Loucy (cell line): Measurements from ENCODE around the gene MYOM1.

Experiments
- H2AFZ ChIP-seq: fragments of 200-600 bp; sonication (generic); 2 replicates; pipeline ENCODE4 v1.6.0; 2016; ENCODE audit warnings: antibody characterized with exemption, mild to moderate bottlenecking, low read length, moderate library complexity
- H3F3A ChIP-seq: fragments of 200-600 bp; 2 replicates; pipeline ENCODE4 v1.6.0; 2016; ENCODE audit warnings: antibody characterized with exemption, low read depth, mild to moderate bottlenecking
- H3K27me3 ChIP-seq: fragments of 200-600 bp; sonication (generic); 2 replicates; pipeline ENCODE4 v1.6.1; 2014; ENCODE audit warnings: low read length, mild to moderate bottlenecking; ENCODE audit not compliant: insufficient read depth, poor library complexity, severe bottlenecking
- H3K36me3 ChIP-seq: fragments of 200-600 bp; sonication (generic); 2 replicates; pipeline ENCODE4 v1.6.1; 2016; ENCODE audit warnings: low read length; ENCODE audit not compliant: insufficient read depth
- H3K4me1 ChIP-seq: fragments of 200-600 bp; sonication (generic); 2 replicates; pipeline ENCODE4 v1.5.1; 2014; ENCODE audit warnings: low read length, mild to moderate bottlenecking; ENCODE audit not compliant: insufficient read depth, poor library complexity, severe bottlenecking
- H3K4me2 ChIP-seq: fragments of 200-600 bp; sonication (generic); 2 replicates; pipeline ENCODE4 v1.6.0; 2014; ENCODE audit warnings: antibody characterized with exemption, low read length, low read depth, mild to moderate bottlenecking; ENCODE audit not compliant: poor library complexity, severe bottlenecking
- H3K4me3 ChIP-seq: fragments of 200-600 bp; sonication (generic); 2 replicates; pipeline ENCODE4 v1.5.1; 2014; ENCODE audit warnings: low read length, mild to moderate bottlenecking, mixed read lengths; ENCODE audit not compliant: poor library complexity, severe bottlenecking
- H3K79me2 ChIP-seq: fragments of 200-600 bp; sonication (generic); 2 replicates; pipeline ENCODE4 v1.6.1; 2014; ENCODE audit warnings: low read length; ENCODE audit not compliant: insufficient read depth
- H3K9ac ChIP-seq: fragments of 200-600 bp; sonication (generic); 2 replicates; pipeline ENCODE4 v1.6.0; 2014; ENCODE audit warnings: mild to moderate bottlenecking, low read depth, low read length, moderate library complexity; ENCODE audit not compliant: poor library complexity, severe bottlenecking
- H3K9me2 ChIP-seq: fragments of 200-600 bp; sonication (generic); replicated peaks from 2 replicates; pipeline ENCODE4 v1.6.1; 2016; ENCODE audit warnings: low read depth, low read length, mixed read lengths
- H3K9me3 ChIP-seq: fragments of 200-600 bp; sonication (generic); 2 replicates; pipeline ENCODE4 v1.6.1; 2014; ENCODE audit warnings: mild to moderate bottlenecking, antibody characterized with exemption, low read length, low read depth; ENCODE audit not compliant: insufficient read depth
- H4K20me1 ChIP-seq: fragments of 200-600 bp; sonication (generic); 2 replicates; pipeline ENCODE4 v1.6.0; 2014; ENCODE audit warnings: antibody characterized with exemption, low read length, mild to moderate bottlenecking; ENCODE audit not compliant: insufficient read depth, poor library complexity, severe bottlenecking
- EZH2phosphoT487 ChIP-seq: fragments of 200-600 bp; IDR thresholded peaks from 2 replicates; pipeline ENCODE4 v1.6.1; 2018; ENCODE audit warnings: antibody characterized with exemption, mild to moderate bottlenecking, moderate library complexity, borderline replicate concordance
- TF ChIP-seq, protein P1 (sequence below): fragments of 200-600 bp; sonication (generic); conservative IDR thresholded peaks from 2 replicates; pipeline ENCODE4 v1.5.1; 2014; ENCODE audit warnings: mild to moderate bottlenecking, antibody characterized with exemption, low read length

The MYOM1 gene

DNA sequence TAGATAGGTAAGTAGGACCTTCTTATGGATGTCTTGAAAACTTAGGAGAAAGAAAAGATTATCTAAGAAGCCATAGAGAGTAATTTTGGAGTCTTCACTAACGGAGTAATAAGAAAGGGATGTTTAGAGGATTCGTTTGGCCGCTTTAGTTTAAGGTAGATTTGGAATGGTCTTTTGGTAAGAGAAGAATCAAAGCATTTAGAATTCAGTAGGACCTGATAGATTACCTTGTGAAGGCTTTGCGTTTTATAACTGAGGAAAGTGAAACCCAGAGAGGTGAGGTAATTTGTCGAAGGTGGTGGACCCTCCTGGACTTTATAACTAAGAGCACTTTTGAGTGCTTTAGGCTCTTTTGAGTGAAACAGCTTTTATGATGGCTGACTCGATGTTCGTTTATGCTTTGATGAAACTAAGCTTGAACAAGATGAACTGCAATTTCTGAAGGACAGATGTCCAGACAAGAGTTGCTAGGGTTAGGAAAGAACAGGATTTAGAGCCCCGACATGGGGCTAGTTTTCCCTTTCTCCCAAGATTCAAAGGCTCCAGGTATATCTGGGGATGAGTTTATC is 43.4 kb upstream of the MYOM1 start:
- no peaks in the 10 kb centered on the region for H3K9me3 ChIP-seq
- H3K4me2 ChIP-seq, result peak overlapping the region; percentile 94
- no peak overlapping the region for H2AFZ ChIP-seq
- H3K79me2 ChIP-seq, result peaks cover 87% of the 10 kb centered on the region
- no peaks in the 10 kb centered on the region for H3K27me3 ChIP-seq
- peaks cover 60% of the 10 kb centered on the region for H4K20me1 ChIP-seq
- peak overlapping the region; percentile 83 for H3K4me3 ChIP-seq
- H3K4me1 ChIP-seq, result peaks cover 70% of the 10 kb centered on the region
- TF ChIP-seq, protein P1, sequence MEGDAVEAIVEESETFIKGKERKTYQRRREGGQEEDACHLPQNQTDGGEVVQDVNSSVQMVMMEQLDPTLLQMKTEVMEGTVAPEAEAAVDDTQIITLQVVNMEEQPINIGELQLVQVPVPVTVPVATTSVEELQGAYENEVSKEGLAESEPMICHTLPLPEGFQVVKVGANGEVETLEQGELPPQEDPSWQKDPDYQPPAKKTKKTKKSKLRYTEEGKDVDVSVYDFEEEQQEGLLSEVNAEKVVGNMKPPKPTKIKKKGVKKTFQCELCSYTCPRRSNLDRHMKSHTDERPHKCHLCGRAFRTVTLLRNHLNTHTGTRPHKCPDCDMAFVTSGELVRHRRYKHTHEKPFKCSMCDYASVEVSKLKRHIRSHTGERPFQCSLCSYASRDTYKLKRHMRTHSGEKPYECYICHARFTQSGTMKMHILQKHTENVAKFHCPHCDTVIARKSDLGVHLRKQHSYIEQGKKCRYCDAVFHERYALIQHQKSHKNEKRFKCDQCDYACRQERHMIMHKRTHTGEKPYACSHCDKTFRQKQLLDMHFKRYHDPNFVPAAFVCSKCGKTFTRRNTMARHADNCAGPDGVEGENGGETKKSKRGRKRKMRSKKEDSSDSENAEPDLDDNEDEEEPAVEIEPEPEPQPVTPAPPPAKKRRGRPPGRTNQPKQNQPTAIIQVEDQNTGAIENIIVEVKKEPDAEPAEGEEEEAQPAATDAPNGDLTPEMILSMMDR, result no peak
- TF ChIP-seq EZH2phosphoT487, result no peak
- H3K9me2 ChIP-seq, result no peaks in the 10 kb centered on the region
- H3F3A ChIP-seq, result no peaks in the 10 kb centered on the region
- peaks cover 5% of the 10 kb centered on the region; the same call in 1 of the 2 replicates for H3K36me3 ChIP-seq
- H3K9ac ChIP-seq, result peak overlapping the region; percentile 91

DNA sequence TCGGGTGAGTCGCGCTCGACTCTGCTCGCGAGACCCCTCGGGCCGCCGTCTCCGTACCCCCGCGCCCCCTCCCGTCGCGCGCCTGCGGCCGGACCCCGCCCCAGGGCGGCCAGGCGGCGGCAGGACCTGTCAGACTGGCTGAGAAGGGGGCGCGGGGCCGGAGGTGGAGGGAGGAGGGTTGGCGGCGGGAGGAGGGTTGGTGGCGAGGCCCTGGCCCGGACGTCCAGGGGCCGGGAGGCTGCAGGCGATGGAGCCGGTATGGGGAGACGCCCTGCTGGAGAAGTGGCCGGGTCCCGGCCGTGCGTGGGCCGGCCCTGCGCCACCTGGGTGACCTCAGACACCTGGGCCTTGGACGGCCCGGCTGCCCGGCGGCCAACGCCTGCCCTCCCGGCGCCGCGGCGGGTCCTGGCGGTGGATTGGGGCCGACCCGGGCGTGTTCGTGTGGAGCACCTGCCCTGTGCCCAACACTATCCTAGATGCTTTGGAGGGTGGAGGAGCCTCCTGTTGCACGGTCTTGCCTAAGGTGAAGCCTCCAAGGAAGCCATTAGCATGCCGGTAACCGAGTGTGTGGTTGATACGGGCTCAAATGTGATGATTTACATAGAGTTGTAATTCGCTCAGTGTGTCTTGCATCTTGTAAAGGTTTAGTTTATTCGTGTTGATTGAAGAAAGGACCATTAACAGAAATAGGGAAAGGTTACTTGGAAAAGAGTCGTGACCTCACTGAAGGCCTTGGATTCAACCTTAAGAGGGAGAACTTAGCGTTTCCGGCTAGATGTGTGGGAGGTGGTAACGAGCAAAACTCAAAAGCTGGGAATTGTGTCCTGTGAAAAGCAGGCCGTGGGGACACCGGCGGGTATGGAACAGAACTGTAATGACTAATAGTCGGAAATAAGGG is 42.7 kb upstream of the MYOM1 start:
- Histone ChIP-seq H3K9ac (peak overlapping the region; percentile 91), H2AFZ (peak overlapping the region; percentile 47; the same call in 1 of the 2 replicates), H3K79me2 (peaks cover 79% of the 10 kb centered on the region), H3K4me1 (peaks cover 64% of the 10 kb centered on the region), H3K9me3 (no peaks in the 10 kb centered on the region), H3F3A (peaks cover 4% of the 10 kb centered on the region; the same call in 1 of the 2 replicates), H3K9me2 (no peaks in the 10 kb centered on the region), H3K27me3 (no peaks in the 10 kb centered on the region), H3K36me3 (peaks cover 11% of the 10 kb centered on the region; the same call in 1 of the 2 replicates), H4K20me1 (peaks cover 53% of the 10 kb centered on the region), H3K4me2 (peak overlapping the region; percentile 94), H3K4me3 (peak overlapping the region; percentile 83)
- TF ChIP-seq EZH2phosphoT487, result no peak
- TF ChIP-seq, protein P1, result no peak

DNA sequence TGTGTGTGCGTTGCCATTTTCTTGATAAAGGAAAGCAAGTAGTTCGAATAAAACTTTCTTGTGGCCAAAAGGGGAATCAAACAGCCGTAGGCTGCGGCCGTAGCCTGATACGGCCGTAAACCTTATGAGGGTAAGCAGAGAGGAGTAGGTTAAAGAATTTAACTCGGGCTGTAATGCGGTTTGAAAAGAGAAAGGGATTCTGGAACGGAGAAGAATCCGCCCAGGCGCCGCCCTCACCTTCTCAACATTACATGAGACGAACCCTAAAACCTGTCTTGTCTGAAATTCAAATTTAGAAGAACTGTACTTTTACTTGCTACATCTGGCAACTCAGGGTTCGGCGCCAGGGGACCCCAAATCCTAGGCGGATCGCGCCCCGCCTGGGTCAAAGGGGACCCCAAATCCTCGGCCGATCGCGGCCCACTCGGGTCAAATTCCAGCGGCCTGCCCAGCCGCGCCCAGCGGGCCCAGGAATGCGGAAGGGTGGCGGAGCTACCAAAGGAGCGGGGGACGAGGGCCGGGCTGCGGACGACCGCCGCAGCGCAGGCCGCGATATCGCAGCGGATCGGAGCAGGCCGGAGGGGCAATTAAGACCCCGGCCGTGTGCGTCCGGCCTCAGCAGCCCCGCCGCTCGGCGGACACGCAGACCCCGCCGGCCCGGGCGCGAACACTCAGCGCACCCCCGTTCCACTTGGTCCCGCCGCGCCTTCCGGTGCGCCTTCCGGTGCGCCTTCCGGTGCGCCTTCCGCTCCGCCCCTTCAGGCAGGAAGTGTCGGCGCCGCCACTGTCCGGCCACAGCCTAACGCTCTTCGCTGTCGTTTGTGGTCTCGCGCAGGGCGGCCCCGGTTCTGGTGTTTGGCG is 41.8 kb upstream of the MYOM1 start, which contains the start of gene MYL12B:
Gene MYL12B, plus strand, starts transcription at position 761 of the 861 bp plus-strand sequence. CDS start 10,766 bp downstream, outside the sequence.
- Histone ChIP-seq H3K9ac (peak within 1 kb of the TSS; percentile 91), H3K4me1 (peaks cover 56% of the 10 kb centered on the region), H3F3A (peaks cover 4% of the 10 kb centered on the region; the same call in 1 of the 2 replicates), H3K9me3 (no peaks in the 10 kb centered on the region), H3K9me2 (no peaks in the 10 kb centered on the region), H3K36me3 (peaks cover 20% of the 10 kb centered on the region; the same call in 1 of the 2 replicates), H3K4me2 (peak within 1 kb of the TSS; percentile 94), H3K27me3 (no peaks in the 10 kb centered on the region), H3K4me3 (peak within 1 kb of the TSS; percentile 83), H4K20me1 (peaks cover 44% of the 10 kb centered on the region), H2AFZ (peak within 1 kb of the TSS; percentile 47), H3K79me2 (peaks cover 71% of the 10 kb centered on the region)
- TF ChIP-seq, protein P1, result no peak
- no peak for TF ChIP-seq EZH2phosphoT487
